HG02884 (cell line): ENCODE measurements around the gene GTF2A1L.
"Not testable (repeated sequence)": the region's sequence is repeated elsewhere in the genome, so short reads cannot be mapped to it uniquely, and the experiment has no call there.

Experiments used
- ATAC-seq: cut with Tn5 transposase; IDR thresholded peaks from one replicate; pipeline ENCODE4 v1.9.1; 2021; ENCODE audit warnings: mild to moderate bottlenecking, moderate library complexity; ENCODE audit not compliant: unreplicated experiment

Gene GTF2A1L

DNA sequence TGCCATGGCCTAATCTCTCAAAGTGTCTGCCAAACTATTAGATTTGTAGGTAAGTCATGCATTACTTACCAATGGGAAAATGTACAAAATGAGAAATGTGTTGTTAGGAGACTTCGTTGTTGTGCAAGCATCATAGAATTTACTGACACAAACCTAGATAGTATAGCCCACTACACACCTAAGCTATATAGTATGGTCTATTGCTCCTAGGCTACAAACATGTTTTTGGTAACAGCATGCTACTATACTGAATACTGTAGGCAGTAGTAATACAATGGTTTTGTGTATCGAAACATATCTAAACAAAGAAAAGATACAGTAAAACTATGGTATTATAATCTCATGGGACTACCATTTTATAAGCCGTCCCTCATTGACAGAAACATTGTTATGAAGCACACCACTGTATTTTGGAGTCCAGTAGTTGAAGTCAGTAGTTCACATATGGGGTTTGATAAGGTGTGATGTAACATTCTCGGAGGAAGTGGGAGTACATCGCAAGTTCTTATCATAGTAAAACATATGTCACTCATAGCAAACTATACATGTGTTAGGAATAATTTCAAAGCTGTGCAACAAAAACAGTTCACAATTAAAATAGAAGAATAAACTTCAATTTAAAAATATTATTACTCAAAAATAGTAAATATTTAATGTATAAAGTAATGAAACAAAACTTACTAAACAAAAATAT lies 12.0 kb upstream of the GTF2A1L start:
- no peak for ATAC-seq

DNA sequence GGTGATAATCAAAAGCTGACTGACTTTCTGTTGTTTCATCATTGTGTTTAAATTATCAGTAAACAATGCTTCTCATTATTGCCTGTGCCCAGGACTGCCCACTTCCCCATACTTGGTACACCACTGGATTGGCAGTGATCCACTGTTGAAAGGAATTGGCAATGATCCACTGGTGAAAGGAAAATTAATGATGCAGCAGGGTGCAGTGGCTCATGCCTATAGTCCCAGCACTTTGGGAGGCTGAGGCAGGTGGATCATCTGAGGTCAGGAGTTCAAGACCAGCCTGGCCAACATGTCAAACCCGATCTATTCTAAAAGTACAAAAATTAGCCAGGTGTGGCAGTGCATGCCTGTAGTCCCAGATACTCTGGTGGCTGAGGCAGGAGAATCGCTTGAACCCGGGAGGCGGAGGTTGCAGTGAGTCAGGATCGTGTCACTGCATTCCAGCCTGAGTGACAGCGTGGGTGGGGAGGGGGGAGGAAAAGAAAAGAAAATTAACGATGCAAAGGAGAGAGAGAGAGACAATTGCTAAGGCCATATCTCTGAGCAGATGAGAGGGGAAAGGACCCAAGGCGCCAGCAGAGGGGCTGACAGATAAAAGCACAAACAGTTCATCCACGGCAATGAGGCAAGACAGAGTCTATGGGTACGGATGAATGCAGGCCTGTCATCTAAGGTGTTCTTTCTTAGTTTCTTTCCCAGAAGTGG lies 10.2 kb upstream of the GTF2A1L start:
- ATAC-seq, result no peak

DNA sequence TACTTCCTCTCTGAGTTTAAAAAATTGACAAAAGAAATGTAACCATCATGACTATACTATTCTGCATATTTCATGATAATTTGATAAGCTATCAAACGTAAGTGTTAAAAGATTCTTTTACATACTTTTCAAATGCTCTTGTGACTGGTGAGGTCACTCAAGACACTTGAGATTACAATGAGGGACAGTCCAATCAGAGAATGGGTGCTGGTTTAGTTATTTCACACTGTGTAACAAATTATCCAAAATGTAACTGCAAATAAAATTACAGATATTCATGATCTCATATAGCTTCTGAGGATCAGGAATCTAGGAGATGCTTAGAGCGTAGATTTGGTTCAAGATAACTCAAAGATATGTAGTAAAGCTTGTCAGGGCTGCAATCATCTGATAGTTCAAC lies 4.4 kb upstream of the GTF2A1L start:
- no peak for ATAC-seq

DNA sequence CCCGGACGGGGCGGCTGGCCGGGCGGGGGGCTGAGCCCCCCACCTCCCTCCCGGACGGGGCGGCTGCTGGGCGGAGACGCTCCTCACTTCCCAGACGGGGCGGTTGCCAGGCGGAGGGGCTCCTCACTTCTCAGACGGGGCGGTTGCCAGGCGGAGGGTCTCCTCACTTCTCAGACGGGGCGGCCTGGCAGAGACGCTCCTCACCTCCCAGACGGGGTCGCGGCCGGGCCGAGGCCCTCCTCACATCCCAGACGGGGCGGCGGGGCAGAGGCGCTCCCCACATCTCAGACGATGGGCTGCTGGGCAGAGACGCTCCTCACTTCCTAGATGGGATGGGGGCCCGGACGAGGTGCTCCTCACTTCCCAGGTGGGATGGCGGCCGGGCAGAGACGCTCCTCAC lies 3.1 kb upstream of the GTF2A1L start:
- not testable (repeated sequence) for ATAC-seq

DNA sequence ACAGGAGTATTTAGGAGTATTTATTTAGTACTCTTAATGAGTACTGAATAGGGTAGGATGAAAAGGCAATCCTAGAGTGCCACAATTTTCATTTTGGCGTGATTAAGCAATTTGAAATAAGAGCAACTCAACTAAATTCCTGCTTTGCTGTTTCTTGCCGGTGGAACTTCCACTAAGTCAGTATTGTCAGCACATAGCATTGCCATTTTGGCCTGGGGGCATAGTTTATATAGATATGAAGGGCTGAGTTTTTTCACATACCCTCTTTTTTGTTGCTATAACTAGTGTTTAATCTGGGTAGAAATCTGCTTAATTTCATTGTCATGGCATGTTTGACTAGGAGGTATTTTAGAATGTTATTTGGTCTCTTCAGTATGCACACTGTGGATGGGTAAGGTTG lies 1.9 kb downstream of the GTF2A1L start:
- ATAC-seq, result no peak

DNA sequence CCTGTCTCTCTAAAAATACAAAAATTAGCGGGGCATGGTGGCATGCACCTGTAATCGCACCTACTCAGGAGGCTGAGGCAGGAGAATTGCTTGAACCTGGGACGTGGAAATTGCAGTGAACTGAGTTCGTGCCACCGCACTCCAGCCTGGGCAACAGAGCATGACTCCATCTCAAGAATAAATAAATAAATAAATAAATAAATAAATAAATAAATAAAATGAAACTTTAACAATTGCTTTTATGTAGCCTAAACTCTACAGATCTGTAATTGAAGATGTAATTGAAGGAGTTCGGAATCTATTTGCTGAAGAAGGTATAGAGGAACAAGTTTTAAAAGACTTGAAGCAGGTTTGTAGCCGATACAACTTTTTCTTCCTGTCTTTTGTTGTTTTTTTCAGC lies 2.9 kb downstream of the GTF2A1L start:
- ATAC-seq, result no peak

DNA sequence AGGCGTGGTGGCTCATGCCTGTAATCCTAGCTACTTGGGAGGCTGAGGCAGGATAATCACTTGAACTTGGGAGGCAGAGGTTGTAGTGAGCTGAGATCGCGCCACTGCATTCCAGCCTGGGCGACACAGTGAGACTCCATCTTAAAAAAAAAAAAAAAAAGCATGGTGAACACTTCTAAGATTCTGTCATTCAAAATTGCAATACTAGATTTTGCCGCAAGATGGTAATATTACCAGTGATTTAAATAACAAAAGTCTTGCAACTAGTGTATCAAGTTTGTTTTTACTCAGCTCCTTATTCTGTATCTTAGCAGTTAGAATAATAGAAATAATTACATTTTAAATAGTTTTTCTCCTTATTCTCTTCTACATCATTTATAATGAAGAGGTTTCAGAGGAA lies 5.0 kb downstream of the GTF2A1L start:
- ATAC-seq, result not testable (repeated sequence)

DNA sequence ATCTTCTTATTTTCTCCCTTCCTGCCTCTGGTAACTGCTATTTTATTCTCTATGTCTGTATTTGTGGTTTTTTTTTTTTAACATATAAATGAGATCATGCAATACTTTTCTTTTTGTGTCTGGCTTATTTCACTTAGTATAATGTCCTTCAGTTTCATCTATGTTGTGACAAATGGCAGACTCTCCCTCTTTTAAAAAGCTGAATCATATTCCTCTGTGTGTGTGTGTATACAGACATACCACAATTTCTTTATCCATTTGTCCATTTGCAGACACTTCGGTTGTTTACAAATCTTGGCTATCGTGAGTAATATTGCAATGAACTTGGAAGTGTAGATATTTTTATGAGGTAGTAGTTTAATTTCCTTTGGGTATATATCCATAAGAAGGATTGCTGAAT lies 7.0 kb downstream of the GTF2A1L start:
- ATAC-seq, result no peak

DNA sequence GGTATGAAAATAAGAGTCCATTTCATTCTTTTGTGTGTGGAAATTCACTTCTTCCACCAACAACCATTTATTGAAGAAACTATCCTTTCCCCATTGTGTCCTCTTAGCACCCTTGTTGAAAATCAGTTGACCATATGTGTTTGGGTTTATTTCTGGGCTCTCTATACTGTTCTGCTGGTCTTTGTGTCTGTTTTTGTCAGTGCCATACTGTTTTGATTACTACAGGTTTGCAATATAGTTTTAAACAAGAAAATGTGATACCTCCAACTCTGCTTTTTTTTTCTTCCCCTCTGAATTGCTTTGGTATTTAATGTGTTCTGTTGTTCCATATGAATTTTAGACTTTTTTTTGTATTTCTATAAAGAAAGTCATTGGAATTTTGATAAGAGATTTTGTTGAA lies 8.4 kb downstream of the GTF2A1L start:
- ATAC-seq, result no peak

DNA sequence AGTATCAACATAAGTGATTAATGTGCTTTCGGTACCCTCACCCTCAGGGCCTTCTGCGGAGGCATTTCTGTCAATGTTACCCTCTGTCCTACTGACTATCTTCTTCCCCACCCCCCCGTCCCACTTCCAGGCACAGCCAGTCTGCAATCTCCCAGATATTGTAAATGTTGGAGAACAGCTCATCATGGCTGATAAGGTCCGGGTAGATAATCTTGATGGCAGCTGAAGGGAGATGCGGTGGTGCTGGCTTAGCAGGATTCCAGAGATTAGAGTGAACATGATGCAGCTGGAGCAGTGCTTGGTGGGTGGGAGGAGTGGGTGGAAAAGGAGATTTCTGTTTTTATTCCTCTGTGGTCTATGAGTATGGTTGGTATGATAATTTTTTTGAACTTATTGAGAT lies 15.5 kb downstream of the GTF2A1L start:
- no peak for ATAC-seq

DNA sequence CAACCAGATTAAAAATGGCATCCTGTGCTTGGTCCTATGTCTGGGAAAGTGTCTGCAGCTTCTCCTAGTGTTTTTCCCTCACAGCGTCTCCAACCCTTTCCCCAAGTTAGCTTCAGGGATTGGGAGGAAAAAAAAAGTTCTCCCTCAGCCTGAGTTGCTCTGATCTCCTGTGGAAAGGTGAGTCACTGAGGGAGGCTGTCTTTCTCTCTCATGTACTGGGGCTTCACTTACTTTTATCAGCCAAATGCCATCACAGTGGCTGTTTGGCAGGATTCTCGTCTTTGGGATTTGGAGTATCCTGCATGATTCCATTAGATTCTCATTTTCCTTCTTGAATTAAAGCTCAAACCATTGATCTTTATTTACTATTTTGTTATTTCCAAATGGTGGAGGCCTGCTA lies 18.1 kb downstream of the GTF2A1L start:
- ATAC-seq, result no peak

DNA sequence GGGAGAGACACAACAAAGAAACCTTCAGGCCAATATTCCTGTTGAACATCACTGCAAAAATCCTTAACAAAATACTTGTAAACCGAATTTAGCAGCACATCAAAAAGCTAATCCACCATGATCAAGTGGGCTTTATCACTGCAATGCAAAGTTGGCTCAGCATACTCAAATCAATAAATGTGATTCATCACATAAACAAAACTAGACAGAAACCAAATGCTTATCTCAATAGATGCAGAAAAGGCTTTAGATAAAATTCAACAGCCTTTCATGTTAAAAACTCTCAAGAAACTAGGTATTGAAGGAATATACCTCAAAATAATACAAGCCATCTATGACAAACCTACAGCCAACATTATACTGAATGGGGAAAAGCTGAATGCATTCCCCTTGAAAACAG lies 20.6 kb downstream of the GTF2A1L start:
- no peak for ATAC-seq

DNA sequence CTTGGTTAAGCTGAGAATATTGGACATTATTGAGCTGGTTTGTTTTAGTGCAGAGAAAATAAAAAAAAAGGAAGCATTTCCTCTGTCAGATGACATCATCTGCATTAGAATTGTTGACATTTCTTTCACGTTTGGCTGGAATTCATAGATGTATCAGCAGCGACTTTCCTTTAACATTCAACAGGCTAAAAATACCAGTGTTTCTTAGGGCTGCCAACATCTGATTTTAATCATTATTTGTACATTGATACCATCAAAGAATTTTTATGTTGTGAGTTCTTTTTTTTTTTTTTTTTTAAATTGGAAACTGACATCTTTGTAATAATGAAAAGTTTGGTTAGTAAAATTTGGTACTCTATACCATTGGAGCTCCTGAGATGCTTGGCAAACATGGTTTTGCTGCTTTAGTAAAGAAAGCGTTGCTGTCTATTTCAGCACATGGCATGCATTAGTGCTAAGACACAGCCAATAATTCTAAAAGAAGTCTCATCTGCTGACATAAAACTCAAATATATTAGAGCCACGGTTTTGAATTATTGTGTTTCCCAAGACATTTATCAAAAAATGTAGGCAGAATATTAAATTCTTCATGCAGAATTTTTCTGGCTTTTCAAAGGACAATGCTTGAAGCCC lies 33.6 kb downstream of the GTF2A1L start:
- no peak for ATAC-seq

DNA sequence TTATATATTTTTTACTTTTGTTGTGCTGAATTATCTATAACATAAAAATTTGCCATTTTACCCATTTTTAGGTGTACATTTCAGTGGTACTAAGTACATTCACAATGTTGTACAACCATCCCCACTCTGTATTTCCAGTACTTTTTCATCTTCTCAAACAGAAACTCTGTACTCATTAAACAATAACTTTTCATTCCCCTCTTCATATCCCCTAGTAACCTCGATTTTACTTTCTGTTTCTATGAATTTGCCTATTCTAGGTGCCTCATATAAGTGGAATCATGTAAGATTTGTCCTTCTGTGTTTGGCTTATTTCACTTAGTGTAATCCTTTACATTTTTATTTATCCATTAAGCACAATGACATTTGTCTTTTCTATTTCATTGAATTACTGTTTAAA lies 51.3 kb downstream of the GTF2A1L start:
- no peak for ATAC-seq

DNA sequence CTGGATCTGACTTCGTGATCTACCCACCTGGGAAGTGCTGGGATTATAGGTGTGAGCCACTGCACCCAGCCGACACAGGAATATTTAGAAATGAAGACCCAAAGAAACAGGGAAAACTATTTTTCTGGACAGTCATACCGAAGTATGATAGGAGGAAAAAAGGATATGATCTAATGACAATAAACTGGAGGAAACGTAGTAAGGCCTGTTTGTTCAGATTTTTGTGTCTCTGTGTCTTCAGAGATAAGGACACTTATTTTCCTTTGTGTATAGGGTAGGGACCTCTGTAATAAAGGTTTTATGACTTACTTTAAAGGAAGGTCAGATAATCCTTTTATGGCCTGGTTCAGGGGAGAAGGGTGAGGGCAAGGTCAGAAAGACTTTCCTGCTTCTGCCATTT lies 55.9 kb downstream of the GTF2A1L start:
- ATAC-seq, result no peak

DNA sequence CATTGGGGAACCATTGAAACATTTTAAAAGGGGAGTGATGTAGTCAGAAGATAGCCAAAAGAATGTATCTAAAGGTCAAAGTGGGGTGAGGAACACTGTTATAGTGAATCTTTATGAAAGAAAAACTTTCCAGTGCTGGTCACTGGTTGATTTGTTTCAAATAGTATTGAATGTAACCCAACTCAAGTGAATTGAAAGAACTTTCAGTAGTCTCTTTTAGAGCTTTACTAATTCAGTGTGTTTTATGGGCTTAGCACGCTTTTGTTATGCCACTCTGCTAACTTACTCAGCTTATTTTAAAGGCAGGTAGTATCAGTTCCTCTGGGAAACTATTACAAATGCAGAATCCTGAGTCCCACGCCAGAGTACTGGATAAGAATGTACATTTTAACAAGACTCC lies 57.3 kb downstream of the GTF2A1L start:
- ATAC-seq, result no peak

DNA sequence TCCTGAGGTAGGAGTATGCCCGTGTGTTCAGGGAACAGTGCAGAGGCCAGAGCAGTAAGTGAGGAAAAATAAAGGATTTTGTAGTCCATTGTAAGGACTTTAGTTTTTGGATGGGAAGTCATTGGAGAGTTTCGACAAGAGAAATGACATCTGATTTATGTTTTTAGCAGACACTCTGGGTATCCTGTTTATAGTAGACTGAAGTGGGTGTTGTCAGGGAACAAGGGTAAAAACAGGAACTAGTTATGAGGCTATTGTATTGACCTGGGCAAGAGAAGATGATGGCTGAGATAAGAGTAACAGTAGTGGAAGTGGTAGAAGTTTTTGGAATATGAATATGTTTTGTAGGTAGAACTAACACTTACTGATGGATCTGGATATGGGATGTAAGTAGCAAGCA lies 59.8 kb downstream of the GTF2A1L start:
- no peak for ATAC-seq

DNA sequence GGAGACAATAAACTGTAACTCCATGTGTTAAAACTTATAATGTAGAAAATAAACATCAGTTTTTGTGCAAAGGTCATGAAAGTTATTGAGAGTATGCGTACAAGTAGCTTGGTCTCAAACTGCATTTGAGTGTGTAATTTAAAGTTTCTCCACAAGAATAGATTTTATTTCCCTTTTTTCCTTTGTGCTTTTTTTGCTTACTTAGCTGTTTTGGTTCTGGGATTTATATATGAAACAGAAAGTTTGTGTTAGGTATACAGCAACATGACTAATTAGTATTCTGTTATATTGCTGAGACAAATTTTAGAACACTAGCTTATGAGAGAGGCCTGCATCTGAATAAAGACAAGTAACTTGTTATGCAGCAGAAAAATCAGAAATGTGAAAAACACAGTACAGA lies 67.5 kb downstream of the GTF2A1L start:
- no peak for ATAC-seq

DNA sequence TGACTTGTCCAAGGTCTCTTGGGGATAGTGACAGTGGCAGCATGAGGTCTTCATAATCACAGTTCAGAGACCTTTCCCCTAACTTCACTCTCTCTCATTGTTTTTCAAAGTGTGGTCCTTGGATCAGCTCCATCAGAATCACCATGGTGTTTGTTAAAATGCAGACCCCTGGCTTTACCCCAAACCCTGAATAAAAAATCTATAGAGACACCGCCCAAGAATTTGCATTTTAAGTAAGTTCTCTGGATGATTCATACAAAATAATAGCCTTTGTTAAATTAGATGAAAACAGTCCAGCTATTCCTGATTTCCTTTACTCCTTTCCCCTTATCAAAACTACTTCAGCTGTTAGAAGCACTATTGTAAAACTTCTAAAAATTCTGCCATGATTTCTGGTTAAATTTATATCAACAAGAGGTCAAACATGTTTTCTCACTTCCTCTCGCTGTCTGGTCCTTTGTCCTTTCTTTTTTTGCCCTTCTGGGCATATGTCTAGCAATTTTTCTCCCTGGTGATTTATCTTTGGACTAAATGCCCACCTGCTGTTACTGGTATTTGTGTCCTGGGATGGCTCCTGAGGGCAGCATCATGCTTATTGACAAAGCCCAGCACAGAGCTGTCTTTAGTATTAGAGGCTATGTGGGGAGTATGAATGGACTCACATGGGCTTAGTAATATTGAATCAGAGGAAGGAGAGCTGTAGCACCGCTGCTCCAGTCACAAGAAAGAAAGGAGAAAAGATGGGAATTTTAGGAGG lies 74.5 kb downstream of the GTF2A1L start:
- ATAC-seq, result no peak

DNA sequence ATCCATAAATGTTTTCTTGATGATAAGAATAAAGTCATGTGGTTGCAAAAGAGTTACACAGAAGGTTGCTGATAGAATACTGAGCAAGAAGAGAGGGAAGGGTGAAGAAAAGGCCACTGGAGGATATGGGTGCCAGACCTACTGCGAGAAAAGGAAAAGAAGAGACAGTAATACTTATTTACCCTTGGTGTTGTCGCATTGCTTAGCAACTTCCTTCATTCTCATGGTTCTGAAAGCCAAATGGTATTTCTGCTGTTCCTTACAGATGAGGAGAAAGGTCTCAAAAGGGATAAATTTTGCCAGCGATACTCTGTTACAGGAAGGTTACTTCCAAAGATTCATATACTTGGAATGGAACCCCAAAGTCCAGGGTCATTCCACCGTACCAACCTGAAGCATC lies 75.4 kb downstream of the GTF2A1L start:
- ATAC-seq, result no peak

DNA sequence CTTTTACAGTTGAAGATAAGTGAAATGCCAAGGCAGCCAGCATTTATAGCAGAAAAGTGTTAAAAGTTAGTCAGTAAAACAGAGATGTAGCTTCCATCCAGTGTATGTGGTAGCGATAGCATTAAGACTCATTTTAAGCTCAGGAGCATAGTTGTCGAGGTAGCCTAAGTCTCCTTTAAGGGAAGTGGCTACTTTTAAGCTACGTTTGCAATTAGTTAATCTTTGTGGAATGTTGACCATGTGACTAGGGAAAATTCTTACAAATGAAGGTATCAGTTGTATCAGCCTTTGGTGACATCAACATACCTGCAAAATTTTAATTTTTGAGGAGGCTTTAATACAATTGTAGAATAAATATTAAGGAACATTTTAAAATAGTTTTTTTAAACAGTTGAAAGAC lies 76.0 kb downstream of the GTF2A1L start:
- no peak for ATAC-seq

DNA sequence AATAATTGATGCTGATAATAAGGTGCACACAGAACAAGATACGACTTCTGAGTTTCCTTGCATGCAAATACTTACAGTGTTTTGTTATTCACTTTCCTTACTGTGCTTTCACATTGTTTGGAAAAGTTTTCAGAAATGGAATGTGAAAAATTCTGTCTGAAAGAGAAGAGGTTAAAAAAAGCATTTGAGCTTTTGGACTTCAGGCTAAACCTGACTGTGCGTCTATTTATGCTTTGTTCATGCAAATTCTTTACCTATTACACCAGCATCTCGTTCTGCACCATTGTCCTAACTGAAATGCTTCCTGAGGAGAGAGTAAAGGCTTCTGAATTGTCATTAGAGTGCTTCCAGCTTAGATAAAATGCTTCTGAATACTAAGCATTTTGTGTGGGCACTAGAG lies 76.5 kb downstream of the GTF2A1L start:
- ATAC-seq, result no peak
